Lower lobe of right lung (tissue), 2 donors: Measurements from ENCODE around the gene TSPAN5. TPM values are rescaled to one million over a fixed set of nuclear protein-coding genes. Genes with fewer than 3 reads are reported as not detected.
A peak's percentile ranks its signal among the peaks of the same experiment; 100 is the strongest.

Source experiments
- ATAC-seq, 2 donors: fragments of 200-7000 bp; cut with Tn5 transposase; one replicate each; pipeline ENCODE4 v1.9.1; 2020 to 2022; ENCODE audit warnings: mild to moderate bottlenecking in 2 of 2, moderate library complexity in 2 of 2
- DNase-seq: peaks from one replicate; pipeline ENCODE4 v3.0.0-alpha.2; 2020
- H3K27ac ChIP-seq: fragments of 200-600 bp; one replicate; pipeline ENCODE4 v1.8.0; 2022
- H3K27me3 ChIP-seq: fragments of 200-600 bp; one replicate; pipeline ENCODE4 v1.8.0; 2022; ENCODE audit warnings: low read depth
- H3K36me3 ChIP-seq: fragments of 200-600 bp; one replicate; pipeline ENCODE4 v1.8.0; 2022; ENCODE audit warnings: mild to moderate bottlenecking
- H3K4me1 ChIP-seq: fragments of 200-600 bp; one replicate; pipeline ENCODE4 v1.8.0; 2022
- H3K4me3 ChIP-seq: fragments of 200-600 bp; one replicate; pipeline ENCODE4 v1.8.0; 2022; ENCODE audit warnings: mild to moderate bottlenecking
- H3K9me3 ChIP-seq: fragments of 200-600 bp; one replicate; pipeline ENCODE4 v1.8.0; 2022
- intact Hi-C: fragments of 100-400 bp; cut with DNase I; formaldehyde crosslinking; loops from one replicate; pipeline ENCODE4 v1.11.0; 2022
- total RNA-seq: library from RNA; stranded (reverse); fragmentation: NEBNext Ultra II Directional; extraction: Animal tissue kit (Norgen Biotek cat#: 25700); gene quantifications from one replicate; pipeline ENCODE4 v1.2.1, GENCODE V29; 2021
- TF ChIP-seq, protein P1 (sequence below): fragments of 200-600 bp; IDR thresholded peaks from one replicate; pipeline ENCODE4 v1.8.0; 2022; ENCODE audit warnings: antibody characterized with exemption, mild to moderate bottlenecking
- donor health status: DM: no; HTN: yes; CAD: no; lungs with severe emphysema.

TSPAN5 gene
- total RNA-seq, 1 donor from 2014 or later: 5.7 TPM

DNA sequence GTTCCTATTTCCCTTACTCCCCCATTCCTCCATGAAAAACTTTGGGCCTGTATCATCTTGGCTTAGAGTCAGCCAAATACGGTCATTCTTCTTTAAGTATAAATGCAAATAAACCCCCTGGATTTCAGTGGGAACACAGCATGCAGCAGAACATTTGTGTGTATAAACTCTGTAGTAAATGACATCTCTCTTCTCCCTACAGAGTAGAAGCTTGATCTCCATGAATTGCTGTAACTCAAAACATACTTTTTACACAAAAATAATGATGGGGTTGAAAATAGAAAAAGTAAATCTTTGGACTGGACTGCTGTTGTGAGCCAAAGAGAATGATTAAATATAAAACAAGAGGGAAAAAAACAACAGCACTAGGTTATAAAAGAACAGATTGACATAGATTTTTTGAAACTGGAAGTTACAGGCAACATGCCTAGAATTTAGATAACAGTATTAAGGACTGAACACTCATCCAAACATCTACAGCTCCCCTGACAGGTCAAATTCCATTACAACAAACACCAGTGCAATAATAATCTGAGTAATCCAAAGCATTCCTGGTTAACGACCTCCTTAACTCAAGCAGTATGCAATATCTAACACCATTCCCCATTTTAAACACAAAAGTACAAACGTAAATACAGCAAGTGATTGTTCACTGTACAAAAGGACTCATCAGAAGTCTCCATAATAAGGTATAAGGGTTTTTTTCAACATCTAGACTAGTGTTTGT lies 30.7 kb downstream of the TSPAN5 start:
- Histone ChIP-seq H3K4me3 (no peak overlapping the region), H3K27ac (no peak overlapping the region), H3K36me3 (no peaks in the 10 kb centered on the region), H3K9me3 (no peaks in the 10 kb centered on the region), H3K4me1 (no peaks in the 10 kb centered on the region), H3K27me3 (no peaks in the 10 kb centered on the region)
- ATAC-seq: peak in 1 of 2 donors; percentile 35
- TF ChIP-seq, protein P1, sequence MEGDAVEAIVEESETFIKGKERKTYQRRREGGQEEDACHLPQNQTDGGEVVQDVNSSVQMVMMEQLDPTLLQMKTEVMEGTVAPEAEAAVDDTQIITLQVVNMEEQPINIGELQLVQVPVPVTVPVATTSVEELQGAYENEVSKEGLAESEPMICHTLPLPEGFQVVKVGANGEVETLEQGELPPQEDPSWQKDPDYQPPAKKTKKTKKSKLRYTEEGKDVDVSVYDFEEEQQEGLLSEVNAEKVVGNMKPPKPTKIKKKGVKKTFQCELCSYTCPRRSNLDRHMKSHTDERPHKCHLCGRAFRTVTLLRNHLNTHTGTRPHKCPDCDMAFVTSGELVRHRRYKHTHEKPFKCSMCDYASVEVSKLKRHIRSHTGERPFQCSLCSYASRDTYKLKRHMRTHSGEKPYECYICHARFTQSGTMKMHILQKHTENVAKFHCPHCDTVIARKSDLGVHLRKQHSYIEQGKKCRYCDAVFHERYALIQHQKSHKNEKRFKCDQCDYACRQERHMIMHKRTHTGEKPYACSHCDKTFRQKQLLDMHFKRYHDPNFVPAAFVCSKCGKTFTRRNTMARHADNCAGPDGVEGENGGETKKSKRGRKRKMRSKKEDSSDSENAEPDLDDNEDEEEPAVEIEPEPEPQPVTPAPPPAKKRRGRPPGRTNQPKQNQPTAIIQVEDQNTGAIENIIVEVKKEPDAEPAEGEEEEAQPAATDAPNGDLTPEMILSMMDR: no peak
- intact Hi-C loops: no loop called here
- no peak for DNase-seq

DNA sequence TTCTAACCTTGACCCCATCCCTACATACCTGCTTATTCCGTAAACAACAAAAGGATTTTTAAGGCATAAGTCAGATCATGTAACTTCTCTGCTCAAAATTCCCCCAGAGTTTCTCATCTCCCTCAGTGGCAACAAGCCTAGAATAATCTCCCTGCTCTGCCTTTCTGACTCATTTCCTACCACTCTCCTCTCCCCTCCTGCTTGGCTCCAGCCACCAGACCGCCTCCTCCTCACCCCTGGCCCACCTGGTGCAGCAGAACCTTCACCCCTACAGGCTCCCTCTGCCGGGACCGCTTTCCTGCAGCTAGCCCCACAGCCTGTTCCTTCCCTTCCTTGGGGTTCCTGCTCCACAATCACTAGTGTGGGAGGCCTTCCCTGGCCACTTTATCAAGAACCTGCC lies 32.1 kb downstream of the TSPAN5 start:
- TF ChIP-seq, protein P1: no peak
- Histone ChIP-seq H3K27me3 (no peaks in the 10 kb centered on the region), H3K36me3 (no peaks in the 10 kb centered on the region), H3K4me1 (no peaks in the 10 kb centered on the region), H3K9me3 (no peaks in the 10 kb centered on the region), H3K4me3 (no peak overlapping the region), H3K27ac (no peak overlapping the region)
- intact Hi-C loops: no loop called here
- no peak for DNase-seq
- ATAC-seq: peak; percentile 41

DNA sequence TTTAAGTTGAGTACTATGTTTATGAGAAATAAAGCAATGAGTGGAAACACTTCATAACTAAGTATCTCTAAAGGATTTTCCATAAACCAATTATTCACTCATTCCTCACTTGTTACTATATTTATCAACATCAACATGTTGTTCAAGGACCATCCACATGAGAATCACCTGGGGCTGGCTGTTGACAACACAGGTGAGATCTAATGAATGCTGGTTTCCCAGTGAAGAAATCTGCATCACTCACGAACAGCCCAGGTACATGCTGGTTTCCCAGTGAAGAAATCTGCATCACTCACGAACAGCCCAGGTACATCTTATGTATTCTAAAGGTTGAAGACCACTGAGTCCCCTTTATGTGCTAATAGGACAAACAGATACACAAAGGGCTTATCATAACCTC lies 32.5 kb downstream of the TSPAN5 start:
- intact Hi-C loops: no loop called here
- H3K4me1 ChIP-seq: no peaks in the 10 kb centered on the region
- H3K27ac ChIP-seq: no peak overlapping the region
- no peaks in the 10 kb centered on the region for H3K36me3 ChIP-seq
- ATAC-seq (no peak), DNase-seq (no peak)
- H3K4me3 ChIP-seq: no peak overlapping the region
- H3K9me3 ChIP-seq: no peaks in the 10 kb centered on the region
- TF ChIP-seq, protein P1: no peak
- no peaks in the 10 kb centered on the region for H3K27me3 ChIP-seq

DNA sequence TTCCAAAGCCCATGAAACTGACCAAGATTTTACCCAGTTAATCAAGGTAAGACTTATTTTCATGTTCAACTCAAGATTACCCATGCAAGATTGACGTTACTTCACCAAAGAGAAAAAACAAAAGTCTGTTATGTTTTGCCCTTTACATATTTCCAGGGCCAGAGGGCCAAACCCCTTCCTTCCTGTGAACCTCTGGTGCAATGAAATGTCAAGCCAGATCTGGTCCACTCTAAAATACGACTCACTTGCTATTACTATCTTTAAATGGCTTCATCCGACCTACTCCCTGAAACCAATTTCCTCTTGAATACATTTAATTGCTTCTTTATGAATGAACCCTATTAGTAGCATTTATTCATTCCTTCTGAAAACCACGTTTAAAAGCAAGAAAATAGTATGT lies 33.0 kb downstream of the TSPAN5 start:
- no peak overlapping the region for H3K27ac ChIP-seq
- H3K9me3 ChIP-seq: no peaks in the 10 kb centered on the region
- H3K4me1 ChIP-seq: no peaks in the 10 kb centered on the region
- no peak overlapping the region for H3K4me3 ChIP-seq
- TF ChIP-seq, protein P1: no peak
- intact Hi-C loops: no loop called here
- H3K36me3 ChIP-seq: no peaks in the 10 kb centered on the region
- no peaks in the 10 kb centered on the region for H3K27me3 ChIP-seq
- DNase-seq (no peak), ATAC-seq (no peak)

DNA sequence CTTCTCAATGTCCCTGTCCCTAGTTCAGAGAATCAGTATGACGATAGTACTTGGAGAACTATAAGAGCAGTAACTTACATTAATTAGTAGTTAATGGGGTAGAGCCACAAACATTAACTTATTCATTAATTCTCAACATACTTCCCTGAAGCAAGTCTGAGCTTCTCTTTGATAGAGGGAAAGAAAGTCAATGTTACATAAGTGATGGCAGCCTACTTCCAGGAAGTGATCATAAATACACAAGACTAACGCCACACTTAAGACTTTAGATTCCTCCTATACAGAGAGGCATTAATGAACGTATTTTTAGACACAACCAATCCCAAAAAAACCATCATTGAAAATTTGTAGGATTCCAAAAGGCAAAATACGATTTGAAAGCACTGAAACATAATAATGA lies 33.8 kb downstream of the TSPAN5 start:
- H3K27me3 ChIP-seq: no peaks in the 10 kb centered on the region
- no peaks in the 10 kb centered on the region for H3K36me3 ChIP-seq
- no peaks in the 10 kb centered on the region for H3K4me1 ChIP-seq
- no peak overlapping the region for H3K27ac ChIP-seq
- TF ChIP-seq, protein P1: no peak
- ATAC-seq (no peak), DNase-seq (no peak)
- no peaks in the 10 kb centered on the region for H3K9me3 ChIP-seq
- intact Hi-C loops: no loop called here
- H3K4me3 ChIP-seq: no peak overlapping the region
